H9 (cell line): ENCODE measurements around the gene SSBP2. TPM values are rescaled to one million over a fixed set of nuclear protein-coding genes. Genes with fewer than 3 reads are reported as not detected.

Experiments
- DNase-seq: peaks from one replicate; pipeline ENCODE4 v3.0.0-alpha.2; 2017
- H2AFZ ChIP-seq: one replicate; pipeline ENCODE4 v1.6.1; 2013; ENCODE audit warnings: mild to moderate bottlenecking, low read length, control low read depth, moderate library complexity
- H2AK5ac ChIP-seq: 2 replicates; pipeline ENCODE4 v1.6.1; 2013; ENCODE audit warnings: low read length, control low read depth, mixed read lengths; ENCODE audit not compliant: insufficient read length
- H2BK120ac ChIP-seq: one replicate; pipeline ENCODE4 v1.6.1; 2013; ENCODE audit warnings: low read depth, mild to moderate bottlenecking, low read length, control low read depth, inconsistent platforms; ENCODE audit not compliant: poor library complexity, severe bottlenecking
- H2BK12ac ChIP-seq: 2 replicates; pipeline ENCODE4 v1.6.1; 2013; ENCODE audit warnings: low read length, control low read depth, mixed read lengths, low read depth; ENCODE audit not compliant: insufficient read length
- H2BK15ac ChIP-seq: 2 replicates; pipeline ENCODE4 v1.6.1; 2013; ENCODE audit warnings: low read depth, low read length, control low read depth
- H2BK20ac ChIP-seq: one replicate; pipeline ENCODE4 v1.6.1; 2013; ENCODE audit warnings: low read depth, mild to moderate bottlenecking, low read length, control low read depth, inconsistent platforms; ENCODE audit not compliant: poor library complexity, severe bottlenecking
- H2BK5ac ChIP-seq: 2 replicates; pipeline ENCODE4 v1.6.1; 2013; ENCODE audit warnings: low read length, control low read depth, mixed read lengths; ENCODE audit not compliant: insufficient read length
- H3K14ac ChIP-seq: 2 replicates; pipeline ENCODE4 v1.6.1; 2013; ENCODE audit warnings: low read length, control low read depth; ENCODE audit not compliant: insufficient read depth
- H3K18ac ChIP-seq: 2 replicates; pipeline ENCODE4 v1.6.1; 2013; ENCODE audit warnings: low read depth, mild to moderate bottlenecking, mixed read lengths, low read length, control low read depth; ENCODE audit not compliant: insufficient read length
- H3K23ac ChIP-seq: 2 replicates; pipeline ENCODE4 v1.6.1; 2013; ENCODE audit warnings: low read length, control low read depth, mixed read lengths, low read depth; ENCODE audit not compliant: insufficient read length
- H3K23me2 ChIP-seq: 2 replicates; pipeline ENCODE4 v1.6.1; 2013; ENCODE audit warnings: low read depth, mild to moderate bottlenecking, mixed read lengths, low read length, control low read depth; ENCODE audit not compliant: insufficient read length, poor library complexity, severe bottlenecking
- H3K27ac ChIP-seq: 2 replicates; pipeline ENCODE4 v1.5.1; 2013; ENCODE audit warnings: low read length, control low read depth, mixed read lengths, low read depth; ENCODE audit not compliant: insufficient read length
- H3K27me3 ChIP-seq: 2 replicates; pipeline ENCODE4 v1.6.1; 2013; ENCODE audit warnings: low read length, control low read depth, inconsistent platforms; ENCODE audit not compliant: insufficient read depth
- H3K4ac ChIP-seq: 2 replicates; pipeline ENCODE4 v1.6.1; 2013; ENCODE audit warnings: low read depth, mild to moderate bottlenecking, control low read depth, inconsistent platforms, low read length, moderate library complexity
- H3K4me1 ChIP-seq: 2 replicates; pipeline ENCODE4 v1.6.1; 2013; ENCODE audit warnings: low read length, control low read depth, inconsistent platforms; ENCODE audit not compliant: insufficient read depth
- H3K4me2 ChIP-seq: 2 replicates; pipeline ENCODE4 v1.6.1; 2013; ENCODE audit warnings: low read length, control low read depth, mixed read lengths; ENCODE audit not compliant: insufficient read length, insufficient read depth
- H3K56ac ChIP-seq: 2 replicates; pipeline ENCODE4 v1.6.1; 2013; ENCODE audit warnings: low read depth, mild to moderate bottlenecking, mixed read lengths, low read length, control low read depth; ENCODE audit not compliant: insufficient read length
- H3K79me1 ChIP-seq: 2 replicates; pipeline ENCODE4 v1.6.1; 2013; ENCODE audit warnings: low read depth, mild to moderate bottlenecking, moderate library complexity, low read length, control low read depth, inconsistent platforms; ENCODE audit not compliant: insufficient read depth, poor library complexity, severe bottlenecking
- H3K79me2 ChIP-seq: 2 replicates; pipeline ENCODE4 v1.6.1; 2013; ENCODE audit warnings: low read length, control low read depth, inconsistent platforms; ENCODE audit not compliant: insufficient read depth
- H3K9ac ChIP-seq: 2 replicates; pipeline ENCODE4 v1.6.1; 2013; ENCODE audit warnings: low read length, control low read depth, mixed read lengths; ENCODE audit not compliant: insufficient read length; ENCODE audit errors: extremely low read depth
- H3K9me3 ChIP-seq: one replicate; pipeline ENCODE4 v1.6.1; 2013; ENCODE audit warnings: low read depth, low read length, inconsistent platforms; ENCODE audit not compliant: control insufficient read depth
- H3T11ph ChIP-seq: one replicate; pipeline ENCODE4 v1.6.1; 2013; ENCODE audit warnings: mild to moderate bottlenecking, low read length, control low read depth, inconsistent platforms
- H4K20me1 ChIP-seq: one replicate; pipeline ENCODE4 v1.6.1; 2013; ENCODE audit not compliant: control insufficient read depth, insufficient read length, insufficient read depth
- H4K5ac ChIP-seq: 2 replicates; pipeline ENCODE4 v1.6.1; 2013; ENCODE audit warnings: low read depth, mild to moderate bottlenecking, mixed read lengths, low read length, control low read depth; ENCODE audit not compliant: insufficient read length
- H4K8ac ChIP-seq: replicated peaks from 2 replicates; pipeline ENCODE4 v1.6.1; 2013; ENCODE audit warnings: low read length, control low read depth, mixed read lengths, low read depth; ENCODE audit not compliant: insufficient read length
- H4K91ac ChIP-seq: 2 replicates; pipeline ENCODE4 v1.6.1; 2013; ENCODE audit warnings: low read depth, mild to moderate bottlenecking, moderate library complexity, mixed read lengths, low read length, control low read depth; ENCODE audit not compliant: insufficient read length
- H3K27ac Mint-ChIP-seq, 3 experiments: 2 replicates in 2 of 3; 3 replicates in 1 of 3; pipeline ENCODE4 v1.8.0; 2020 to 2021; ENCODE audit warnings: mixed read lengths in 3 of 3, mild to moderate bottlenecking in 1 of 3, moderate library complexity in 1 of 3
- H3K27me3 Mint-ChIP-seq: 2 replicates; pipeline ENCODE4 v1.8.0; 2021; ENCODE audit warnings: low read depth, mild to moderate bottlenecking, moderate library complexity, mixed read lengths
- H3K36me3 Mint-ChIP-seq, 3 experiments: 2 replicates in 2 of 3; 3 replicates in 1 of 3; pipeline ENCODE4 v1.8.0; 2020 to 2021; ENCODE audit warnings: low read depth in 3 of 3, mixed read lengths in 3 of 3; ENCODE audit not compliant: insufficient read depth in 1 of 3
- H3K4me1 Mint-ChIP-seq, 2 experiments: 2 replicates each; pipeline ENCODE4 v1.8.0; 2020; ENCODE audit warnings: mixed read lengths in 2 of 2
- H3K4me3 Mint-ChIP-seq, 2 experiments: 2 replicates in 1 of 2; 3 replicates in 1 of 2; pipeline ENCODE4 v1.8.0; 2020 to 2021; ENCODE audit warnings: mild to moderate bottlenecking in 2 of 2, mixed read lengths in 2 of 2, moderate library complexity in 1 of 2
- H3K9me3 Mint-ChIP-seq, 2 experiments: 2 replicates in 1 of 2; 3 replicates in 1 of 2; pipeline ENCODE4 v1.8.0; 2020; ENCODE audit warnings: mild to moderate bottlenecking in 2 of 2, mixed read lengths in 2 of 2, moderate library complexity in 1 of 2
- CTCF ChIP-seq: fragments of 200-600 bp; sonication (generic); conservative IDR thresholded peaks from 3 replicates; pipeline ENCODE4 v1.8.0; 2021; ENCODE audit warnings: antibody characterized with exemption, mild to moderate bottlenecking
- WGBS: extraction: QIAGEN DNeasy Blood & Tissue Kit; methylation state at CpG from one replicate; pipeline ENCODE4 v1.1.7; 2013; ENCODE audit warnings: missing lambda C conversion rate, low lambda C conversion rate, mixed read lengths; ENCODE audit not compliant: insufficient read length; ENCODE audit errors: extremely low coverage; 5-methylcytosine and 5-hydroxymethylcytosine counted together
- total RNA-seq: library from RNA; stranded (reverse); gene quantifications from 2 replicates; pipeline ENCODE4 v1.2.1, GENCODE V29; 2021

SSBP2 gene
- total RNA-seq, 1 experiment from 2014 or later = 35.6 TPM

DNA sequence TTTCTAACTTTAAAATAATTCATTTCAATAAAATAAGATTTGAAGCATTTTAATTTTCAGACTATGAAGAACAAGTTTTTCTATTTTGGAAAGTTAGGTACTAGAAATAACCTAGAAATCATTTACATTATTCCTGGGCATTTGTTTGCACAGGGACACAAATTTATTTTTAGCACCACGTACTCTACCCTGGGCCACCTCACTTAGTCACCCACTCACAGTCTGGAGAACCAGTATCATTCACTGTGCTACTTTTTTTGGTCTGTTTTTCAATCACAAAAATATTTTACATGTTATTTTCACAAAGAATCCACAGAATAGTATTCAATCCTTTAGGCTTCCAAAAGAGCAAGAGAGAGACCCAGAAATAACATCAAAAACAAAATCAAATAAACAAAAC, 228.3 kb downstream of the SSBP2 start:
- Histone ChIP-seq H2BK5ac (no peak overlapping the region), H3K23me2 (no peaks in the 10 kb centered on the region), H3K79me2 (no peaks in the 10 kb centered on the region), H3K9me3 (no peaks in the 10 kb centered on the region), H3K27me3 (no peaks in the 10 kb centered on the region), H2AFZ (no peak overlapping the region), H3K79me1 (no peaks in the 10 kb centered on the region), H3K9ac (no peak overlapping the region), H4K8ac (no peak overlapping the region), H3T11ph (no peak overlapping the region), H3K4ac (no peak overlapping the region), H3K14ac (no peak overlapping the region), H3K27ac (no peak overlapping the region), H3K18ac (no peak overlapping the region), H4K20me1 (no peaks in the 10 kb centered on the region), H2BK20ac (no peak overlapping the region), H2BK120ac (no peak overlapping the region), H3K23ac (no peak overlapping the region), H3K56ac (no peak overlapping the region), H3K4me1 (no peaks in the 10 kb centered on the region), H4K5ac (no peak overlapping the region), H2BK12ac (no peak overlapping the region), H2AK5ac (no peak overlapping the region), H3K4me2 (no peak overlapping the region), H4K91ac (no peak overlapping the region), H2BK15ac (no peak overlapping the region)
- WGBS = no CpG with 5 or more reads among the region's 1 CpG
- H3K4me3 Mint-ChIP-seq = no peak overlapping the region
- no peaks in the 10 kb centered on the region for H3K27me3 Mint-ChIP-seq
- no peak for DNase-seq
- H3K9me3 Mint-ChIP-seq = no peaks in the 10 kb centered on the region
- H3K36me3 Mint-ChIP-seq = no peaks in the 10 kb centered on the region
- H3K27ac Mint-ChIP-seq = peak overlapping the region in 2 of 3 experiments; percentile 17 to 72; a peak in 3 of 7 replicates
- TF ChIP-seq CTCF = no peak
- H3K4me1 Mint-ChIP-seq = peaks cover 5 to 9% of the 10 kb centered on the region in 2 experiments
